PFSK-1 (cell line): ENCODE data around the gene HSPB2.

Experiments
- FOXP2 ChIP-seq: optimal IDR thresholded peaks from 2 replicates; pipeline ENCODE3; 2011; ENCODE audit warnings: borderline replicate concordance, control low read depth, inconsistent platforms; ENCODE audit not compliant: insufficient read depth; ENCODE audit errors: extremely low read length, extremely low read depth
- POLR2AphosphoS5 ChIP-seq: IDR thresholded peaks from 2 replicates; pipeline ENCODE4 v1.6.1; 2012; ENCODE audit warnings: low read depth, mild to moderate bottlenecking, control low read depth, low read length, moderate library complexity
- SIN3A ChIP-seq: IDR thresholded peaks from 2 replicates; pipeline ENCODE4 v1.6.1; 2012; ENCODE audit warnings: mild to moderate bottlenecking, low read length, moderate library complexity, borderline replicate concordance; ENCODE audit not compliant: insufficient read depth
- TAF1 ChIP-seq: IDR thresholded peaks from 2 replicates; pipeline ENCODE4 v1.6.1; 2012; ENCODE audit warnings: low read length, control low read depth, borderline replicate concordance; ENCODE audit not compliant: insufficient read depth
- TF ChIP-seq, protein P1 (sequence below), 2 experiments: IDR thresholded peaks; 2 replicates each; pipeline versions ENCODE4 v1.6.1 to v1.8.0; 2011 to 2012; ENCODE audit warnings: low read depth in 2 of 2, low read length in 2 of 2, control low read depth in 1 of 2, inconsistent platforms in 1 of 2, mild to moderate bottlenecking in 1 of 2, moderate library complexity in 1 of 2; ENCODE audit not compliant: insufficient read depth in 1 of 2

The HSPB2 gene

DNA sequence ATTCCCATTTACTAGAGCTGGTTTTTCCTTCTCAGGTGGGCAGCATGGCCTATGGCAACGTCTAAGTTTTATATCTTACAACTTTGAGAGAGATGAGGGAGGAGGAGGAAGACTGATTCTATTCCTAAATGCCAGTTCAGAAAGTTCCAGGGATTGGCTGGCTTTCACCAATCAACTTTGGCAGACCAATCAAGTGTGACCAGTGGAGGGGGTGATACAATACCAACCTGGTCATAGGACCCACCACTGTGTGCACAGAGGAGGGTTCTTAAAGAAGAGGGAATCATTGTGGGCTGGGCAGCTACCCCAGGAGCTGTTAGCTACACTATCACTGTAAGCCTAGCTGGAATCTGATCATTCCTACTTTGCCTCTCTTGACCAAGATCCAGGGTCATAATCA lies 32.7 kb downstream of the HSPB2 start:
- TF ChIP-seq SIN3A (no peak), POLR2AphosphoS5 (no peak), FOXP2 (no peak)
- TF ChIP-seq, protein P1, sequence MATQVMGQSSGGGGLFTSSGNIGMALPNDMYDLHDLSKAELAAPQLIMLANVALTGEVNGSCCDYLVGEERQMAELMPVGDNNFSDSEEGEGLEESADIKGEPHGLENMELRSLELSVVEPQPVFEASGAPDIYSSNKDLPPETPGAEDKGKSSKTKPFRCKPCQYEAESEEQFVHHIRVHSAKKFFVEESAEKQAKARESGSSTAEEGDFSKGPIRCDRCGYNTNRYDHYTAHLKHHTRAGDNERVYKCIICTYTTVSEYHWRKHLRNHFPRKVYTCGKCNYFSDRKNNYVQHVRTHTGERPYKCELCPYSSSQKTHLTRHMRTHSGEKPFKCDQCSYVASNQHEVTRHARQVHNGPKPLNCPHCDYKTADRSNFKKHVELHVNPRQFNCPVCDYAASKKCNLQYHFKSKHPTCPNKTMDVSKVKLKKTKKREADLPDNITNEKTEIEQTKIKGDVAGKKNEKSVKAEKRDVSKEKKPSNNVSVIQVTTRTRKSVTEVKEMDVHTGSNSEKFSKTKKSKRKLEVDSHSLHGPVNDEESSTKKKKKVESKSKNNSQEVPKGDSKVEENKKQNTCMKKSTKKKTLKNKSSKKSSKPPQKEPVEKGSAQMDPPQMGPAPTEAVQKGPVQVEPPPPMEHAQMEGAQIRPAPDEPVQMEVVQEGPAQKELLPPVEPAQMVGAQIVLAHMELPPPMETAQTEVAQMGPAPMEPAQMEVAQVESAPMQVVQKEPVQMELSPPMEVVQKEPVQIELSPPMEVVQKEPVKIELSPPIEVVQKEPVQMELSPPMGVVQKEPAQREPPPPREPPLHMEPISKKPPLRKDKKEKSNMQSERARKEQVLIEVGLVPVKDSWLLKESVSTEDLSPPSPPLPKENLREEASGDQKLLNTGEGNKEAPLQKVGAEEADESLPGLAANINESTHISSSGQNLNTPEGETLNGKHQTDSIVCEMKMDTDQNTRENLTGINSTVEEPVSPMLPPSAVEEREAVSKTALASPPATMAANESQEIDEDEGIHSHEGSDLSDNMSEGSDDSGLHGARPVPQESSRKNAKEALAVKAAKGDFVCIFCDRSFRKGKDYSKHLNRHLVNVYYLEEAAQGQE (IDR thresholded peaks at IDR 0.05; ENCODE audit: insufficient read depth in 1 of 2, low read depth in 2 of 2, low read length in 2 of 2), result no peak

DNA sequence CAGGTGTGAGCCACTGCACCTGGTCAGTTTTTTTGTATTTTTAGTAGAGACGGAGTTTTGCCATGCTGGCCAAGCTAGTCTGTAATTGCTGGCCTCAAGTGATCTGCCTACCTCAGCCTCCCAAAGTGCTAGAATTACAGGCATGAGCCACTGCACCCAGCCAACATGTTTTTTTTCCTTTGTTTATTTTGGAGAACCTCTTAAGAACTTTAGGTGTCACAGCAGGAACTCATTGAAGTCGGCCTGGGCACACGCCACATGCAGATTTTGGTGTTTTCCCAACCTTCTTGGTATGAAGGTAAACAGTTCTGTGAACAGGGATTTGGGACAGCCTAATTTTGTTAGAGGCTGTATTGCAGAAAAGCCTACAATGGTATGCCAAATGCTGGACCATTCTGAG lies 34.0 kb downstream of the HSPB2 start:
- TF ChIP-seq SIN3A (no peak), TAF1 (no peak), FOXP2 (no peak)
- TF ChIP-seq, protein P1 (IDR thresholded peaks at IDR 0.05; ENCODE audit: insufficient read depth in 1 of 2, low read depth in 2 of 2, low read length in 2 of 2), result no peak

DNA sequence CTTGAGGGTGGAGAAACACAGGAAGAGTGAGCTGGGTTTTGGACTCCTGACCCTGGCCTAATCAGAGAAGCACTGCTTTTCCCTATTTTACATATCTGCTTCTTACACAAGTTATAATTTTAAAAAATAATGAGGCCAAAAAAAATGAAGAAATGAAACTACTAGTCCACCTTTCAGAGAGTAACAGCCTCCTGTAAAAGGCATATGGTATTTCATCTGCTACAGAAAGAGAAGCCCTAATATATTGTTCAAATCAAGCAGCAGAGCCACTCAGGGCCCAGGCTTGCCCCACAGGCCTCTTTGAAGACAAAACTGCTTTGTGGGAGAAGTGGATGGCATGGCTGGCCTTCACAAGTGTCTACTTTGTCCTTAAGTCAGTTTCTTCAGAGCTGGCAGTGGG lies 34.6 kb downstream of the HSPB2 start:
- TF ChIP-seq TAF1 (no peak), FOXP2 (no peak), SIN3A (no peak), POLR2AphosphoS5 (no peak)
- TF ChIP-seq, protein P1 (IDR thresholded peaks at IDR 0.05; ENCODE audit: insufficient read depth in 1 of 2, low read depth in 2 of 2, low read length in 2 of 2), result no peak

DNA sequence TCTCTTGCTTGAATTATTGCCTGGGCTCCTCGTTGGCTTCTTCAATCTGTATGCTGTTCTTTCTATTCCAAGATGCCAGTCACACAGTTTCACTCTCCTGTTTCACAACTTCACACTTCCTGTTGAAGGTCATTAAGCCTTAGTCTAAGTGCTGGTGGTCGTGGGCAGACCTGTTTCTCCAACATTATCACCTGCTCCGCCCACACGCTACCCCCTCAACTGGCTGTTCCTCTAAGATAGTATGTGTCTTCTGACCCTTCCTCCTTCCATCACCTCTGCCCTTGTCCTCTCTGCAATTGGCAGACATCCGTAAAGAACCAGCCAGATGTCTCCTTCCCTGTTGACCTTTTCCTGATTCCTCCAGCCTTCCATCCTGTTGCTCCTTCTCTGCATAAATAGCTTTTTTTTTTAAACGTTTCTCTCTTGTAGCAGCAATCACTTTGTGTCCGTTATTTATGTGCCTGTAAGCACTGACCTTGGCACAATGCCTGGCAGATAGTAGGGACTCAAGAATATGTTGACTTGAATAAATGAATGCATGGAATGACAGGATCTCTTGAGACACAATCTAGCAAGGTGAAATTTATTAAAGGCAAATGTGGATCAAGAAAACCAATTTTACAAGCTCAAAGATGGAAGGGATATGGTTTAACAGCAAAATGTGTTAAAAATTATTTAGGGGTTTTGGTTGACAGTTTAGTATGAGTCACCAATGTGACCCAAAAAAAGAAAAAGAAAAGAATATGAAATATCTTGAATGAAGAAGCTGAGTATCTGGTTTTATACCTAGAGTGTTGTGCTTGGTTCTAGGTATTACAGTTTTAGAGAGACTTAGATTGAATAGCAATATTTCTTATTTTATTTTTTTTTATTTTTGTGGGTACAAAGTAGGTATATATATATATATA lies 37.2 kb downstream of the HSPB2 start:
- TF ChIP-seq POLR2AphosphoS5 (no peak), TAF1 (no peak), FOXP2 (no peak), SIN3A (no peak)
- TF ChIP-seq, protein P1 (IDR thresholded peaks at IDR 0.05; ENCODE audit: insufficient read depth in 1 of 2, low read depth in 2 of 2, low read length in 2 of 2), result no peak

DNA sequence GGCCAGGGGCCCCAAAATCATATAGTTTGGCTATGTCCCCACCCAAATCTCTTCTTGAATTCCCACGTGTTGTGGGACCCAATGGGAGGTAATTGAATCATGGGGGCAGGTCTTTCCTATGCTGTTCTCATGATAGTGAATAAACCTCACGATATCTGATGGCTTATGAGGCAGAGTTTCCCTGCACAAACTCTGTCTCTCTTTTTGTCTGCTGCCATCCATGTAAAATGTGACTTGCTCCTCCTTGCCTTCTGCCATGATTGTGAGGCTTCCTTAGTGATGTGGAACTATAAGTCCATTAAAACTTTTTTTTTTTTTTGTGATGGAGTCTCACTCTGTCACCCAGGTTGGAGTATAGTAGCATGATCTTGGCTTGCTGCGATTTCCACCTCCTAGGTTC lies 39.0 kb downstream of the HSPB2 start:
- TF ChIP-seq SIN3A, result no peak
- no peak for TF ChIP-seq POLR2AphosphoS5
- TF ChIP-seq TAF1, result no peak
- no peak for TF ChIP-seq FOXP2
- TF ChIP-seq, protein P1 (IDR thresholded peaks at IDR 0.05; ENCODE audit: insufficient read depth in 1 of 2, low read depth in 2 of 2, low read length in 2 of 2), result no peak
